ENCODE results near the gene FAHD2A.
A peak's percentile ranks its signal among the peaks of the same experiment; 100 is the strongest.
"Not testable (repeated sequence)": the region's sequence is repeated elsewhere in the genome, so short reads cannot be mapped to it uniquely, and the experiment has no call there.

The FAHD2A gene, protein sequence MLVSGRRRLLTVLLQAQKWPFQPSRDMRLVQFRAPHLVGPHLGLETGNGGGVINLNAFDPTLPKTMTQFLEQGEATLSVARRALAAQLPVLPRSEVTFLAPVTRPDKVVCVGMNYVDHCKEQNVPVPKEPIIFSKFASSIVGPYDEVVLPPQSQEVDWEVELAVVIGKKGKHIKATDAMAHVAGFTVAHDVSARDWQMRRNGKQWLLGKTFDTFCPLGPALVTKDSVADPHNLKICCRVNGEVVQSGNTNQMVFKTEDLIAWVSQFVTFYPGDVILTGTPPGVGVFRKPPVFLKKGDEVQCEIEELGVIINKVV

DNA sequence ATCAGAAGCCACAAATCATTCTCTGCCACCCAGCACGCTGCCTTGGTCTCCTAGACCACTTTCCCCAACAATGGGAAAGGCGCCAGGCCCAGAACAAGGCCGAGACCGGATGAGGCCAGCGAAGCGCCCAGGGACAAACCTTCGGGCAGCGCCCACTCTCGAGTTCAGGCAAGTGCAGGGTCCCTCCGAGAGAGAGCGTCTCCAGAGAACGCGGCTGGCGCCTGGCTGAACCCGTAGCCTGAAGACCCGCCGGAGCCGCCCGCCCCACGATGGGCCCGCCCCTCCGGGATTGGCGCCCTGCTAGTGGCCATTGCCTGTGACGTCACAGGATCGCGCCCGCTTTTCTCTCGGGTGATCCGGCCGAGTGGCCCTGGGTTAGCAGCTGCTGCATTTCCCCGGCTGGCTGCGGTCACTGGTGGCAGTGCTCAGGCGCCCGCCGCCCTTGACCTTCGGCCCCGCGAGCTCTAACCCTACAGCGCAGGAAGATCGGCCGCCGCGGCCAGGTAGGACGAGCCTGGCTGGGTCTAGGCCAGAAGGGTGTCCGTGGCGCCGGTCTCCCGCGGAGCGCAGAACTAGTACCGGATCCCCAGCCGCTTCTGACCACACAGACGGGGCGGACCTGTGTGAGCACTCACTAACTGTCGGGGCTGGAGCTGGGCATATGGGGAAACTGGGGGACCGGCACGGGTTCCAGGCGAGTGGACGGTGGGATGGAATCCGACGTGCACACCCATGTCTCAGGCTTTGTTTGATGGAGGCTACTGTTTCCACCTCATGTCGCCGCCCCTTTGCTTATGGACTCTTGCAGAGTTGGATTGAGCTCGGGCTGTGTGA, at the start of gene FAHD2A:
Gene FAHD2A (plus strand): TSS at position 339 of the 834 bp plus-strand sequence. CDS start 2,851 bp downstream, outside the sequence.
- TF ChIP-seq, protein P1, sequence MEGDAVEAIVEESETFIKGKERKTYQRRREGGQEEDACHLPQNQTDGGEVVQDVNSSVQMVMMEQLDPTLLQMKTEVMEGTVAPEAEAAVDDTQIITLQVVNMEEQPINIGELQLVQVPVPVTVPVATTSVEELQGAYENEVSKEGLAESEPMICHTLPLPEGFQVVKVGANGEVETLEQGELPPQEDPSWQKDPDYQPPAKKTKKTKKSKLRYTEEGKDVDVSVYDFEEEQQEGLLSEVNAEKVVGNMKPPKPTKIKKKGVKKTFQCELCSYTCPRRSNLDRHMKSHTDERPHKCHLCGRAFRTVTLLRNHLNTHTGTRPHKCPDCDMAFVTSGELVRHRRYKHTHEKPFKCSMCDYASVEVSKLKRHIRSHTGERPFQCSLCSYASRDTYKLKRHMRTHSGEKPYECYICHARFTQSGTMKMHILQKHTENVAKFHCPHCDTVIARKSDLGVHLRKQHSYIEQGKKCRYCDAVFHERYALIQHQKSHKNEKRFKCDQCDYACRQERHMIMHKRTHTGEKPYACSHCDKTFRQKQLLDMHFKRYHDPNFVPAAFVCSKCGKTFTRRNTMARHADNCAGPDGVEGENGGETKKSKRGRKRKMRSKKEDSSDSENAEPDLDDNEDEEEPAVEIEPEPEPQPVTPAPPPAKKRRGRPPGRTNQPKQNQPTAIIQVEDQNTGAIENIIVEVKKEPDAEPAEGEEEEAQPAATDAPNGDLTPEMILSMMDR (IDR thresholded peaks at IDR 0.05; ENCODE audit: insufficient read depth, low read depth, low read length, missing control alignments) = no peak
- peak; percentile 93 for DNase-seq (ENCODE audit: low read depth)
- H3K4me3 ChIP-seq (ENCODE audit: low read length) = peak within 1 kb of the TSS; percentile 83

DNA sequence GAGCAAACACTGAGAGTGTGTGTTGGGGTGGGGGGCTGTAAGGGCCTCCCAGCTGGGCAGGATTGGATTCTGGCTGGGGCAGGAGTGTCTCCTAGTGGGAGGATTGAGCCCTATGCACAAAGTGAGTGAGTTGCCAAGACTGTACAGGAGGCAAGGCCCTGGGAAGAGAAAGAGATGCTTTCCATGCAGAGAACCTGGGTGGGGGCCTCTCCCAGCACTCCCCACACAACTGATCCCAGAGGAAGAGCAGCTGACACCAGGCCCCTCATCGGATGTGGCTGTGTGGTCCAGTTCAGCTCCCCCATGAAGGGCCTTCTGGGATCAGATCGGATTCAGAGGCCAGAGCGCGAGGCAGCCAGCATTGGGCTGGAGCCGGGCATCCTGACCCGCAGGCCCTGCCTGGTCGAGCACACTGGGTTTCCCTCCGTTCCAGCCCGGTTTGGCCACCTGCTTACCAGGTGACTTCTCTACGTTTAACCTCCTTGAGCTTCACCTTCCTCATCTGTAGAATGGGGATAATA, 49.4 kb upstream of the FAHD2A start:
- DNase-seq (ENCODE audit: low read depth) = no peak
- H3K4me3 ChIP-seq (ENCODE audit: low read length) = no peak overlapping the region
- TF ChIP-seq, protein P1 (IDR thresholded peaks at IDR 0.05; ENCODE audit: insufficient read depth, low read depth, low read length, missing control alignments) = no peak

DNA sequence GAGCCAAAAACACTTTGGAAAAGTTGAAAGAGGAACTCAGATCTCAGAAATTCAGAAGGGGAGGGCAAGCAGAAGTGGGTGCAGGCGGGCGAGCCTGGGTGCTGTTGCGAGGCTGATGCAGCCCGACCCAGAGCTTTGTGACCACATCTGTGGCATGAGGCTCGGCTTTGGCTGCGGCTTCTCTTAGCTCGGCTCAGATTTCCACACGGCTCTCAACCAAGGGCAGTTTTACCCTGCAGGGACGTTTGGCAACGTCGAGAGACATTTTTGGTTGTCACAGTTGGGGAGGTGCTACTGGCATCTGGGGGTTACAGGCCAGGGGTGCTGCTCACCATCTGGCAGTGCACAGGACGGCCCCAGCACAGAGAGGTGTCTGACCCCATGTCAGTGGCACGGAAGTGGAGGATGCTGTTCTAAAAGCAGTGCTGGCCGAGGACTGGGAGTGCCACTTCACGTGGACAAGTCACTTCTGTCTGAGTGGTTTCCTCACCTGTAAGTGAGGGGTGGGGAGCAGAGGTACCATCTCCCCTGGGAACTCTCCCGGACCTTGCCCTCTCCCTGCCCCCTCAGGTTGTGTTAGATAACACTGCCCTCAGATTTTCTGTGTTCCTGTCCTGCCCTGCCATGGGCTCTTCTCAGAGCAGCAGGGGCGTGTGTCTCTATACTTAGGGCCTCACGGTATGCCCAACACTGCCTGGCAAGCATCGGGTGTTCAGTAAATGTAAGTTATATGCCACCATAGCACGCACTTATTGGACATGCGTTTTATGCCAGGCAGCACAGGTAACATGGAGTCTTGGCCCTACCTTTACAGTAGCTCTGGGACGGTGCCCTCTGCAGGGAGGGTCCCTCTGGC, 48.7 kb upstream of the FAHD2A start:
- TF ChIP-seq, protein P1 (IDR thresholded peaks at IDR 0.05; ENCODE audit: insufficient read depth, low read depth, low read length, missing control alignments) = no peak
- no peak overlapping the region for H3K4me3 ChIP-seq (ENCODE audit: low read length)
- DNase-seq (ENCODE audit: low read depth) = no peak

DNA sequence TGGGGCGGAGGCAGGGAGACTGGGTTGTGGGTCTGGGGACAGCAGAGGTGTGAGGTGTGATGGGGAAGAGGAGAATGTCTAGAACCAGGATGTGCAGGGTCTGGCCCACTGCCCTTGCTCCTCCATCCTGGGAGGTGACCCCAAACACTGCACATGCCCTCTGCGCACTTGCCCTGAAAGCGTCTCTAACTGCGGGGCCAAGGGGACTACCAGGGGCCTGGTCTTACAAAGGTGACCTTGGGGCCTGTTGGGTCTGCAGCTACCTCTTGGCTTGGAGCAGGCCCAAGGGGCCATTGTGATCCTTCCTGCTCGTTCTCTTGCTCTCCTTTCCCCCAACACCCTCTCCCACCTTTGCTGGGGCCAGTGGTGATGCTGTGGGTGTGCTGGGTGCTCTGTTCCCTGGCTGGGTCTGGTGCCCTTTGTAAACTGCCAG, 48.0 kb upstream of the FAHD2A start:
- DNase-seq (ENCODE audit: low read depth) = no peak
- TF ChIP-seq, protein P1 (IDR thresholded peaks at IDR 0.05; ENCODE audit: insufficient read depth, low read depth, low read length, missing control alignments) = no peak
- no peak overlapping the region for H3K4me3 ChIP-seq (ENCODE audit: low read length)

DNA sequence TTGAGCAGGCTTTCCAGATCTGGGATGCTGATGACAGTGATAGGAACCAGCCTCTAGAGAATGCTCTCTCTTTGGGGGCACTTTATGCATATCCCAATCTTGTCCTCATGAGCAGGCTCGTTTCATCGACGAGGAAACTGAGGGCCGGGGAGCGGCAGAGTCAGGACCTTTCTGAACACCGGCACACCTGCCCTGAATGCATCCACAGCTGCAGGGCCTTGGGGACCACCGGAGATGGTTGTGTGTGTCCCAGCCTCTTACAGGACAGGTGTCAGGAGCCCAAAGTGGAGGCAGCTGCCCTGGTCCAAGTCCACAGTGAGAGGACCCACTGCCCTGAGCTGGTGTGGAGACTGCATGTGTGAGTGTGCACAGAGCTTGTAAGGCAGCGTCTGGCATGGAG, 47.6 kb upstream of the FAHD2A start:
- TF ChIP-seq, protein P1 (IDR thresholded peaks at IDR 0.05; ENCODE audit: insufficient read depth, low read depth, low read length, missing control alignments) = no peak

DNA sequence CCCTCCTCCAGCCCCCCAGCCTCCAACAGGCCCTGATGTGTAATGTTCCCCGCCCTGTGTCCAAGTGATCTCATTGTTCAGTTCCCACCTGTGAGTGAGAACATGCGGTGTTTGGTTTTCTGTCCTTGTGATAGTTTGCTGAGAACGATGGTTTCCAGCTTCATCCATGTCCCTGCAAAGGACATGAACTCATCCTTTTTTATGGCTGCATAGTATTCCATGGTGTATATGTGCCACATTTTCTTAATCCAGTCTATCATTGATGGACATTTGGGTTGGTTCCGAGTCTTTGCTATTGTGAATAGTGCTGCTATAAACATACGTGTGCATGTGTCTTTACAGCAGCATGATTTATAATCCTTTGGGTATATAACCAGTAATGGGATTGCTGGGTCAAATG, 47.0 kb upstream of the FAHD2A start:
- not testable (repeated sequence) for DNase-seq (ENCODE audit: low read depth); H3K4me3 ChIP-seq (ENCODE audit: low read length)

More for the DNA sequence above, 47.6 kb upstream of the FAHD2A start:
- H3K4me3 ChIP-seq (ENCODE audit: low read length) = no peak overlapping the region
- no peak for DNase-seq (ENCODE audit: low read depth)
